ENCODE results near the gene LCT. TPM values are rescaled to one million over a fixed set of nuclear protein-coding genes. Genes with fewer than 3 reads are reported as not detected.

The LCT gene
- total and polyA plus RNA-seq, 2 of the 4 experiments (the other 2 are of a cell fraction) = under 0.01 TPM; not detected in 1

GRCh38 chr2:135792401-135793150 is 44.4 kb downstream of the LCT start:
- in situ Hi-C loops (cut with MboI; ENCODE audit: low sequenced_read_pairs) = no loop called here
- no peak overlapping the region for H3K9ac ChIP-seq (ENCODE audit: low read depth, low read length)
- WGBS, 2 experiments (ENCODE audit: extremely low coverage in 2 of 2, insufficient read length in 1 of 2) = no CpG with 5 or more reads among the region's 7 CpGs
- H2AK5ac ChIP-seq (ENCODE audit: low read depth, low read length) = no peak overlapping the region
- H3K56ac ChIP-seq (ENCODE audit: extremely low read depth, insufficient read depth, low read length) = no peak overlapping the region
- no TSS peak for BruUV-seq (replicated peaks)
- no peak overlapping the region for H3K18ac ChIP-seq (ENCODE audit: low read depth, low read length)
- 0 out of 2 replicates have a peak, but pooled peaks cover 2% of the 10 kb centered on the region for H3K9me1 ChIP-seq (ENCODE audit: insufficient read depth, low read length)
- H2BK5ac ChIP-seq (ENCODE audit: low read depth, low read length, poor library complexity, severe bottlenecking) = no peak overlapping the region
- no peak overlapping the region for H4K8ac ChIP-seq (ENCODE audit: low read depth in 2 of 2, low read length in 2 of 2)
- no peak overlapping the region for H4K5ac ChIP-seq (ENCODE audit: low read depth, low read length)
- no peak overlapping the region for H2BK20ac ChIP-seq (ENCODE audit: low read depth, low read length)
- H3K79me1 ChIP-seq (ENCODE audit: low read depth in 1 of 2, low read length in 2 of 2) = 0 out of 4 replicates have a peak, but pooled peaks cover 0 to 8% of the 10 kb centered on the region in 2 experiments
- H3K36me3 ChIP-seq (ENCODE audit: control insufficient read depth, insufficient read depth, low read length) = no peaks in the 10 kb centered on the region; the same call in 1 of the 2 replicates
- no peak overlapping the region; the same call in 1 of the 2 replicates for H3K4ac ChIP-seq (ENCODE audit: low read depth, low read length)
- peak overlapping the region; percentile 44 for H2AK9ac ChIP-seq (replicated peaks; ENCODE audit: low read depth, low read length, poor library complexity)
- TF ChIP-seq MAZ (IDR thresholded peaks at IDR 0.05; ENCODE audit: borderline replicate concordance, low read depth, low read length) = no peak
- TF ChIP-seq CHD1 (IDR thresholded peaks at IDR 0.05; ENCODE audit: low read depth, low read length) = no peak
- TF ChIP-seq MXI1 (IDR thresholded peaks at IDR 0.05; ENCODE audit: borderline replicate concordance, low read depth, low read length) = no peak
- no peak for TF ChIP-seq RFX5 (IDR thresholded peaks at IDR 0.05; ENCODE audit: low read depth, low read length)
- no peak for TF ChIP-seq RCOR1 (IDR thresholded peaks at IDR 0.05; ENCODE audit: insufficient replicate concordance, low read length)
- TF ChIP-seq SMC3 (IDR thresholded peaks at IDR 0.05; ENCODE audit: low read depth, low read length) = no peak
- no peak overlapping the region for H3K4me2 ChIP-seq (ENCODE audit: low read depth, low read length)
- dilution Hi-C loops (cut with HindIII; ENCODE audit: low sequenced_read_pairs, unreplicated experiment) = no loop called here
- H3K9me3 ChIP-seq (ENCODE audit: control insufficient read depth, insufficient read depth, low read length) = peaks cover 5% of the 10 kb centered on the region; the same call in 1 of the 2 replicates
- no peak overlapping the region for H2BK15ac ChIP-seq (ENCODE audit: low read depth, low read length)
- no peak overlapping the region for H3K27ac ChIP-seq (ENCODE audit: insufficient read depth, low read length)
- DNase-seq = no peak
- intact Hi-C loops (cut with micrococcal nuclease) = no loop called here
- ChIA-PET CTCF (interaction anchor here (1.3 kb wide), 1 partner anchor 15 kb away, joined by 4 read pairs; no protein-coding TSS in a partner anchor), POLR2A (ENCODE audit: unreplicated experiment) (no interaction called here)
- H2AFZ ChIP-seq (replicated peaks; ENCODE audit: low read length, poor library complexity) = peak overlapping the region; percentile 23
- no peaks in the 10 kb centered on the region for H3K27me3 ChIP-seq (ENCODE audit: control insufficient read depth, insufficient read depth, low read length)
- H3K4me3 ChIP-seq (ENCODE audit: insufficient read depth, low read depth, low read length) = no peak overlapping the region
- no peak overlapping the region for H3K14ac ChIP-seq (replicated peaks; ENCODE audit: low read depth, low read length)
- peaks cover 8% of the 10 kb centered on the region for H3K4me1 ChIP-seq (ENCODE audit: control insufficient read depth, insufficient read depth, low read length)
- no peak overlapping the region for H2BK120ac ChIP-seq (ENCODE audit: low read depth, low read length)
- no peak for ATAC-seq (ENCODE audit: low read depth)
- H4K20me1 ChIP-seq (ENCODE audit: insufficient read depth, low read length) = no peaks in the 10 kb centered on the region
- no peak overlapping the region for H3K23ac ChIP-seq (ENCODE audit: low read depth, low read length)
- H4K91ac ChIP-seq (ENCODE audit: insufficient read depth, low read depth, low read length) = no peak overlapping the region

Data from IMR-90 (cell line).